Cardiac muscle cell (in vitro differentiated cells and primary cell): ENCODE data around the gene OR6C2. TPM values are rescaled to one million over a fixed set of nuclear protein-coding genes. Genes with fewer than 3 reads are reported as not detected.
A peak's percentile ranks its signal among the peaks of the same experiment; 100 is the strongest.
"Not testable (repeated sequence)": the region's sequence is repeated elsewhere in the genome, so short reads cannot be mapped to it uniquely, and the experiment has no call there.

Experiments used
- DNase-seq, 2 donors: peaks; one replicate each; pipeline versions ENCODE4 v3.0.0 to v3.0.0-alpha.2; 2010 to 2017; ENCODE audit warnings: low read depth in 1 of 2, low spot score in 1 of 2
- H3K27ac ChIP-seq: fragments of 200-600 bp; sonication (generic); 2 replicates; pipeline ENCODE4 v1.5.1; 2016
- H3K27me3 ChIP-seq: fragments of 200-600 bp; sonication (generic); 2 replicates; pipeline ENCODE4 v1.6.0; 2016; ENCODE audit warnings: control low read depth
- H3K36me3 ChIP-seq: fragments of 200-600 bp; sonication (generic); 2 replicates; pipeline ENCODE4 v1.5.1; 2016; ENCODE audit warnings: control low read depth
- H3K4me1 ChIP-seq: fragments of 200-600 bp; sonication (generic); 2 replicates; pipeline ENCODE4 v1.8.1; 2017; ENCODE audit warnings: low read depth, mild to moderate bottlenecking, mixed run types
- H3K4me3 ChIP-seq: fragments of 200-600 bp; sonication (generic); 2 replicates; pipeline ENCODE4 v1.5.1; 2016; ENCODE audit warnings: mild to moderate bottlenecking
- H3K9me3 ChIP-seq: fragments of 200-600 bp; sonication (generic); 2 replicates; pipeline ENCODE4 v1.5.1; 2017; ENCODE audit warnings: low read depth, mild to moderate bottlenecking, control low read depth
- CTCF ChIP-seq: IDR thresholded peaks from 2 replicates; pipeline ENCODE4 v1.5.1; 2012; ENCODE audit warnings: low read depth, mild to moderate bottlenecking, low read length
- polyA plus RNA-seq: library from polyadenylated mRNA; unstranded; fragments of >200 nt; fragmentation: Nextera tagmentation; extraction: Ambion mirVana; gene quantifications from 2 replicates; pipeline ENCODE4 v1.2.1, GENCODE V29; 2016
- total RNA-seq: library from RNA; depleted of rRNA; stranded (reverse); fragments of >200 nt; gene quantifications from 2 replicates; pipeline ENCODE4 v1.2.3, GENCODE V29; 2016

The OR6C2 gene
- total RNA-seq: not detected in 2 replicates
- not detected in 2 replicates for polyA plus RNA-seq

- Histone ChIP-seq H3K4me3 (no peak within 1 kb of the TSS), H3K4me1 (no peaks in the 10 kb centered on the region), H3K9me3 (no peaks in the 10 kb centered on the region), H3K36me3 (no peaks in the 10 kb centered on the region), H3K27me3 (no peaks in the 10 kb centered on the region), H3K27ac (no peak within 1 kb of the TSS)
- no peak for TF ChIP-seq CTCF
- no peak for DNase-seq
These were observed at the start of gene OR6C2 for GRCh38 chr12:55443776-55444175. OR6C2 (plus strand) TSS chr12:55444076; CDS start chr12:55452214, 8,138 bp downstream.

GRCh38 chr12:55396326-55396725 is 47.5 kb upstream of the OR6C2 start:
- no peak overlapping the region for H3K27ac ChIP-seq
- no peak overlapping the region for H3K4me3 ChIP-seq
- TF ChIP-seq CTCF: no peak
- H3K4me1 ChIP-seq: no peaks in the 10 kb centered on the region
- no peak for DNase-seq
- H3K9me3 ChIP-seq: no peaks in the 10 kb centered on the region
- no peaks in the 10 kb centered on the region for H3K27me3 ChIP-seq
- no peaks in the 10 kb centered on the region for H3K36me3 ChIP-seq

GRCh38 chr12:55400229-55400628 is 43.6 kb upstream of the OR6C2 start, which contains the start of gene OR6C65:
OR6C65 (plus strand) TSS chr12:55400529; CDS start chr12:55400529, 0 bp downstream.
- H3K27me3 ChIP-seq: no peaks in the 10 kb centered on the region
- no peak within 1 kb of the TSS for H3K4me3 ChIP-seq
- no peak for DNase-seq
- H3K36me3 ChIP-seq: no peaks in the 10 kb centered on the region
- TF ChIP-seq CTCF: no peak
- no peaks in the 10 kb centered on the region for H3K9me3 ChIP-seq
- no peaks in the 10 kb centered on the region for H3K4me1 ChIP-seq
- no peak within 1 kb of the TSS for H3K27ac ChIP-seq

GRCh38 chr12:55407866-55408265 is 36.0 kb upstream of the OR6C2 start:
- no peak for TF ChIP-seq CTCF
- H3K27me3 ChIP-seq: no peaks in the 10 kb centered on the region

GRCh38 chr12:55409133-55409532 is 34.7 kb upstream of the OR6C2 start:
- H3K9me3 ChIP-seq, DNase-seq, H3K36me3 ChIP-seq, H3K27me3 ChIP-seq, H3K4me1 ChIP-seq, H3K27ac ChIP-seq, H3K4me3 ChIP-seq: not testable (repeated sequence)

More at GRCh38 chr12:55407866-55408265, 36.0 kb upstream of the OR6C2 start:
- no peaks in the 10 kb centered on the region for H3K36me3 ChIP-seq
- no peak overlapping the region for H3K4me3 ChIP-seq
- no peaks in the 10 kb centered on the region for H3K4me1 ChIP-seq
- H3K27ac ChIP-seq: no peak overlapping the region
- DNase-seq: no peak
- no peaks in the 10 kb centered on the region for H3K9me3 ChIP-seq

GRCh38 chr12:55412138-55412537 is 31.7 kb upstream of the OR6C2 start:
- H3K27me3 ChIP-seq, H3K4me3 ChIP-seq, H3K36me3 ChIP-seq, DNase-seq, H3K27ac ChIP-seq, H3K4me1 ChIP-seq, H3K9me3 ChIP-seq: not testable (repeated sequence)

GRCh38 chr12:55413498-55414388 is 30.1 kb upstream of the OR6C2 start:
- H3K4me1 ChIP-seq, H3K27me3 ChIP-seq, H3K9me3 ChIP-seq, H3K4me3 ChIP-seq, H3K36me3 ChIP-seq, DNase-seq, H3K27ac ChIP-seq: not testable (repeated sequence)

GRCh38 chr12:55414396-55414823 is 29.5 kb upstream of the OR6C2 start:
- H3K4me3 ChIP-seq, H3K27me3 ChIP-seq, DNase-seq, H3K36me3 ChIP-seq, H3K27ac ChIP-seq, H3K4me1 ChIP-seq, H3K9me3 ChIP-seq: not testable (repeated sequence)

GRCh38 chr12:55414889-55415288 is 29.0 kb upstream of the OR6C2 start:
- not testable (repeated sequence) for H3K27ac ChIP-seq, H3K27me3 ChIP-seq, H3K4me3 ChIP-seq, H3K9me3 ChIP-seq, H3K4me1 ChIP-seq, H3K36me3 ChIP-seq
- peak in 1 of 2 donors; percentile 0 for DNase-seq
